ENCODE measurements around the gene TCERG1L. TPM values are rescaled to one million over a fixed set of nuclear protein-coding genes. Genes with fewer than 3 reads are reported as not detected.

TCERG1L gene
- polyA plus RNA-seq, 1 donor from 2014 or later = 0.53 TPM

- Histone ChIP-seq H3K9me3 (ENCODE audit: low read length) (no peaks in the 10 kb centered on the region), H3F3A (ENCODE audit: insufficient read depth, low read length, poor library complexity, severe bottlenecking) (no peaks in the 10 kb centered on the region), H3K36me3 (ENCODE audit: insufficient read depth, low read length) (no peaks in the 10 kb centered on the region), H2AFZ (ENCODE audit: low read depth, low read length) (no peak overlapping the region), H3K4me3 (ENCODE audit: low read length) (no peak overlapping the region), H3K79me2 (replicated peaks; ENCODE audit: insufficient read depth, low read length) (no peaks in the 10 kb centered on the region), H3K9ac (ENCODE audit: low read length) (no peak overlapping the region), H3K9me2 (ENCODE audit: insufficient read depth, low read length) (no peaks in the 10 kb centered on the region), H3K4me2 (ENCODE audit: low read length) (no peak overlapping the region), H4K20me1 (ENCODE audit: insufficient read depth) (no peaks in the 10 kb centered on the region), H3K27me3 (ENCODE audit: insufficient read depth, low read depth, low read length) (no peaks in the 10 kb centered on the region), H3K27ac (ENCODE audit: low read length) (no peak overlapping the region)
- TF ChIP-seq MXI1 (conservative IDR thresholded peaks at IDR 0.05; ENCODE audit: poor library complexity, severe bottlenecking) (no peak), SMC3 (conservative IDR thresholded peaks at IDR 0.05; ENCODE audit: poor library complexity) (no peak), EP300 (conservative IDR thresholded peaks at IDR 0.05; ENCODE audit: poor library complexity, severe bottlenecking) (no peak)
- TF ChIP-seq, protein P1, sequence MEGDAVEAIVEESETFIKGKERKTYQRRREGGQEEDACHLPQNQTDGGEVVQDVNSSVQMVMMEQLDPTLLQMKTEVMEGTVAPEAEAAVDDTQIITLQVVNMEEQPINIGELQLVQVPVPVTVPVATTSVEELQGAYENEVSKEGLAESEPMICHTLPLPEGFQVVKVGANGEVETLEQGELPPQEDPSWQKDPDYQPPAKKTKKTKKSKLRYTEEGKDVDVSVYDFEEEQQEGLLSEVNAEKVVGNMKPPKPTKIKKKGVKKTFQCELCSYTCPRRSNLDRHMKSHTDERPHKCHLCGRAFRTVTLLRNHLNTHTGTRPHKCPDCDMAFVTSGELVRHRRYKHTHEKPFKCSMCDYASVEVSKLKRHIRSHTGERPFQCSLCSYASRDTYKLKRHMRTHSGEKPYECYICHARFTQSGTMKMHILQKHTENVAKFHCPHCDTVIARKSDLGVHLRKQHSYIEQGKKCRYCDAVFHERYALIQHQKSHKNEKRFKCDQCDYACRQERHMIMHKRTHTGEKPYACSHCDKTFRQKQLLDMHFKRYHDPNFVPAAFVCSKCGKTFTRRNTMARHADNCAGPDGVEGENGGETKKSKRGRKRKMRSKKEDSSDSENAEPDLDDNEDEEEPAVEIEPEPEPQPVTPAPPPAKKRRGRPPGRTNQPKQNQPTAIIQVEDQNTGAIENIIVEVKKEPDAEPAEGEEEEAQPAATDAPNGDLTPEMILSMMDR (IDR thresholded peaks at IDR 0.05; ENCODE audit: poor library complexity, severe bottlenecking) = no peak
- TF ChIP-seq, protein P2, sequence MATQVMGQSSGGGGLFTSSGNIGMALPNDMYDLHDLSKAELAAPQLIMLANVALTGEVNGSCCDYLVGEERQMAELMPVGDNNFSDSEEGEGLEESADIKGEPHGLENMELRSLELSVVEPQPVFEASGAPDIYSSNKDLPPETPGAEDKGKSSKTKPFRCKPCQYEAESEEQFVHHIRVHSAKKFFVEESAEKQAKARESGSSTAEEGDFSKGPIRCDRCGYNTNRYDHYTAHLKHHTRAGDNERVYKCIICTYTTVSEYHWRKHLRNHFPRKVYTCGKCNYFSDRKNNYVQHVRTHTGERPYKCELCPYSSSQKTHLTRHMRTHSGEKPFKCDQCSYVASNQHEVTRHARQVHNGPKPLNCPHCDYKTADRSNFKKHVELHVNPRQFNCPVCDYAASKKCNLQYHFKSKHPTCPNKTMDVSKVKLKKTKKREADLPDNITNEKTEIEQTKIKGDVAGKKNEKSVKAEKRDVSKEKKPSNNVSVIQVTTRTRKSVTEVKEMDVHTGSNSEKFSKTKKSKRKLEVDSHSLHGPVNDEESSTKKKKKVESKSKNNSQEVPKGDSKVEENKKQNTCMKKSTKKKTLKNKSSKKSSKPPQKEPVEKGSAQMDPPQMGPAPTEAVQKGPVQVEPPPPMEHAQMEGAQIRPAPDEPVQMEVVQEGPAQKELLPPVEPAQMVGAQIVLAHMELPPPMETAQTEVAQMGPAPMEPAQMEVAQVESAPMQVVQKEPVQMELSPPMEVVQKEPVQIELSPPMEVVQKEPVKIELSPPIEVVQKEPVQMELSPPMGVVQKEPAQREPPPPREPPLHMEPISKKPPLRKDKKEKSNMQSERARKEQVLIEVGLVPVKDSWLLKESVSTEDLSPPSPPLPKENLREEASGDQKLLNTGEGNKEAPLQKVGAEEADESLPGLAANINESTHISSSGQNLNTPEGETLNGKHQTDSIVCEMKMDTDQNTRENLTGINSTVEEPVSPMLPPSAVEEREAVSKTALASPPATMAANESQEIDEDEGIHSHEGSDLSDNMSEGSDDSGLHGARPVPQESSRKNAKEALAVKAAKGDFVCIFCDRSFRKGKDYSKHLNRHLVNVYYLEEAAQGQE (IDR thresholded peaks at IDR 0.05; ENCODE audit: borderline replicate concordance) = no peak
These were observed 132.2 kb downstream of the TCERG1L start for GRCh38 chr10:131179361-131179760.

- H3K36me3 ChIP-seq (ENCODE audit: insufficient read depth, low read length) = no peaks in the 10 kb centered on the region
- H3K27ac ChIP-seq (ENCODE audit: low read length) = no peak overlapping the region
- no peaks in the 10 kb centered on the region for H3K9me3 ChIP-seq (ENCODE audit: low read length)
- no peaks in the 10 kb centered on the region for H4K20me1 ChIP-seq (ENCODE audit: insufficient read depth)
- H2AFZ ChIP-seq (ENCODE audit: low read depth, low read length) = no peak overlapping the region
- TF ChIP-seq TAF1 (IDR thresholded peaks at IDR 0.05; ENCODE audit: low read depth) = no peak
- TF ChIP-seq SMC3 (conservative IDR thresholded peaks at IDR 0.05; ENCODE audit: poor library complexity) = no peak
- TF ChIP-seq EZH2 (IDR thresholded peaks at IDR 0.05; ENCODE audit: borderline replicate concordance, insufficient read depth, low read length, poor library complexity, severe bottlenecking) = no peak
- TF ChIP-seq EP300 (conservative IDR thresholded peaks at IDR 0.05; ENCODE audit: poor library complexity, severe bottlenecking) = no peak
- TF ChIP-seq MXI1 (conservative IDR thresholded peaks at IDR 0.05; ENCODE audit: poor library complexity, severe bottlenecking) = no peak
- TF ChIP-seq, protein P1 (IDR thresholded peaks at IDR 0.05; ENCODE audit: poor library complexity, severe bottlenecking) = no peak
- no peak for TF ChIP-seq POLR2AphosphoS5 (IDR thresholded peaks at IDR 0.05)
- TF ChIP-seq, protein P2 (IDR thresholded peaks at IDR 0.05; ENCODE audit: borderline replicate concordance) = no peak
- no peak for TF ChIP-seq RAD21 (conservative IDR thresholded peaks at IDR 0.05)
- H3F3A ChIP-seq (ENCODE audit: insufficient read depth, low read length, poor library complexity, severe bottlenecking) = no peaks in the 10 kb centered on the region
- no peaks in the 10 kb centered on the region for H3K27me3 ChIP-seq (ENCODE audit: insufficient read depth, low read depth, low read length)
- H3K9ac ChIP-seq (ENCODE audit: low read length) = no peak overlapping the region
- H3K4me3 ChIP-seq (ENCODE audit: low read length) = no peak overlapping the region
- no peaks in the 10 kb centered on the region for H3K9me2 ChIP-seq (ENCODE audit: insufficient read depth, low read length)
- no peaks in the 10 kb centered on the region for H3K79me2 ChIP-seq (replicated peaks; ENCODE audit: insufficient read depth, low read length)
- no peak overlapping the region for H3K4me2 ChIP-seq (ENCODE audit: low read length)
These were observed 132.8 kb downstream of the TCERG1L start for GRCh38 chr10:131178521-131179331.
